ENCODE data around the gene LEKR1.

GRCh38 chr3:156776871-156777270 is 49.3 kb upstream of the LEKR1 start:
- TF ChIP-seq CTCF (IDR thresholded peaks at IDR 0.05) (no peak), POLR2A (IDR thresholded peaks at IDR 0.05) (no peak), EP300 (IDR thresholded peaks at IDR 0.05) (no peak)

All from tibial nerve (tissue), 4 donors.